NCI-H748 (cell line): ENCODE results near the gene ADA.

Experiments
- DNase-seq: peaks from one replicate; lab custom pipeline; 2025; ENCODE audit not compliant: unreplicated experiment; lab: John Stamatoyannopoulos, UW

Gene ADA

DNA sequence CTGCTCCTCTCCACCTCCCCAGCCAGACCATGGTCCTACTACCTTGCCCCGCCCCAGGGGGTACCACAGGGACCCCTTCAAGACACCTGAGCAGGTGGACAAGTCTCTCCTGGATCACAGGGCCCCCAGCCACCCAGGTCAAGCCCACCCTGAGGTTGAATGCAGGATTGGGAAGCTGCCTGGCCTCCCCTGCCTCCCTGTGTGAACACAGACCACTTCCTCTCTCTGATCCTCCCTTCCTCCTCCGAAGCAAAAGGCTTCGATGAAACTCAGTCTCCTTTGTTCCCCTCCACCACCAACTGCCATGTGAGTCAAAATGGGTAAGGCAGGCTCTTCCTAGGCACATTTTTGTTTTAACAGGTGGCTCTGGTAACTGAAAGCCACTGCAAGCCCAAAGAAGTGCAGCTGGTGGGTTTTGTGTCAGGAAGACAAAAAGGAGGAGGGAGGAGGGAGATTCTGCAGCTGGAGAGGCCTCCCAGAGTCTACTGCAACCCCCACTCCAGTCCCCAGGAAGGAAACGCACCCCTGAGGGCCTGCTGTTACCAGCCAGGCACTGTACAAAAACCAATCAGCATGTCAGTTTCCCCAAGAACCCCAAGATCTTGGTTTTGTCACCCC is 5.4 kb downstream of the ADA start:
- peak; percentile 7 for DNase-seq

- DNase-seq, result no peak
Observed at GRCh38 chr20:44644667-44645131, 6.8 kb downstream of the ADA start.

DNA sequence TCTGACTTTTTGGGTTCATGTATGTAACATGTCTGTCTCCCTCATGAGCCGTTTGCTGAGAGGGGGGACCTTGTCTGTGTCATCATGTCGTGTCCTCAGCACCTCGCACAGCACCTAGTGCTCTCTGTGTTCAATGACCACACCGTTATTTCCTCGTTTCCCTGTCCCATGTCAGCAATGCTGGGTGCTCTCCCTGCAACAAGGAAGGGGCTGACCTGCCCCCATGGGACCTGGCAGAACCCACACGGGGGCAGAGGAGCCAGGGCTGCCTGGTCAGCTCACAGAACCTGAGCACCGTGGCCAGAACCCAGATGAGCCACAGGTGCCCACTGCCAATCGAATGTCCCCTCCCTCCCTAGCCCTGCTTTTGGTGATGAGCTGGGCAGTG is 7.3 kb downstream of the ADA start:
- DNase-seq, result no peak

DNA sequence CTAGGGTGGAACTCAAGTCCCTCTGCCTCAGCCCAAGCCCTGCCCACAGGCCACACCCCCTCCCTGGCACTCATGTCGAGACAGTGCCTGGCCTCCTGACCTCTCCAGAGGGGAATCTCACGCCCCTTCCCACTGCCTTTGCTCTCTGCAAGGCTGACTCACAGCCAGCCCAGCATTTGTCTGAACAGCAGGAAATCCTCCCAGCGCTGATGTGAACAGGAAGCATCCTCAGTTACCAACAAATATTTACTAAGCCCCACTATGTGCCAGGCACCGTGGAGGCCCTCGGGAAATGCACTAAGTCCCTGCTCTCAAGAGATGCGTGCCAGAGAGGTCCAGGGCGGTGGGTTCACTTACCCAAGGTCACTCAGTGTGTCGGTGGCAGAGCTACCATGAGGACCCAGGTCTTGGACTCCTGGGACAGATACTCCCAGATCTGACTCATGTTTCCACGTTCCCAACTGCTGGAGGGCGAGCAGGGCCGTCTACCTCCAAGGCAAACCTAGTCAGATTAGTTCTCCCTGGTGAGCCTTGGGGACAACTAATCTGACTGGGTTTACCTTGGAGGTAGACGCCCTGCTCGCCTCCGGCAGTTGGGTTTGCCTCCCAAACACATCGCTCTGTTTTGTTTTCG is 7.8 kb downstream of the ADA start:
- DNase-seq, result no peak

- DNase-seq, result no peak
Observed at GRCh38 chr20:44643154-44643519, 8.4 kb downstream of the ADA start.

GRCh38 chr20:44642203-44643153 is 9.0 kb downstream of the ADA start:
- DNase-seq, result peak; percentile 34

- no peak for DNase-seq
Observed at GRCh38 chr20:44641325-44641724, 10.2 kb downstream of the ADA start.

GRCh38 chr20:44640522-44640921 is 11.0 kb downstream of the ADA start:
- DNase-seq, result no peak

GRCh38 chr20:44637522-44638372 is 13.8 kb downstream of the ADA start:
- DNase-seq, result no peak

GRCh38 chr20:44637042-44637441 is 14.5 kb downstream of the ADA start:
- no peak for DNase-seq

DNA sequence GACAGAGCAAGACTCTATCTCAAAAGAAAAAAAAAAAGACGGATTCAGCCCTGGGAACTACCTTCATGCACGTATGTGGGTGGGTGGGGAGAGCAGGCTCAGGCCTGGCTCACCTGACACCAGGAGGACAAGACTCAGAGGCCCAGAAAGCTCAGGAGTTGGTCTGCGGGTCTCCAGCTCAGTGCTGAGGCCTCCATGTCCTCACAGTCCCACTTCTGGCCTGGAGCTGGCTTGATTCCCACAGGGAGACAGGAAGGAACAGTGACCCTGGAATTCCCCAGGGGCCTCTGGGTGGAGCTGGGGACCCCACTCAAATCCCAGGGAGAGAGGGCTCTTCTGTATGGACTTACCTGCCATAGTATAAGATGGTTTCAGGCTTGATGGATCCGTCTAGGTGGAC is 15.6 kb downstream of the ADA start:
- no peak for DNase-seq

DNA sequence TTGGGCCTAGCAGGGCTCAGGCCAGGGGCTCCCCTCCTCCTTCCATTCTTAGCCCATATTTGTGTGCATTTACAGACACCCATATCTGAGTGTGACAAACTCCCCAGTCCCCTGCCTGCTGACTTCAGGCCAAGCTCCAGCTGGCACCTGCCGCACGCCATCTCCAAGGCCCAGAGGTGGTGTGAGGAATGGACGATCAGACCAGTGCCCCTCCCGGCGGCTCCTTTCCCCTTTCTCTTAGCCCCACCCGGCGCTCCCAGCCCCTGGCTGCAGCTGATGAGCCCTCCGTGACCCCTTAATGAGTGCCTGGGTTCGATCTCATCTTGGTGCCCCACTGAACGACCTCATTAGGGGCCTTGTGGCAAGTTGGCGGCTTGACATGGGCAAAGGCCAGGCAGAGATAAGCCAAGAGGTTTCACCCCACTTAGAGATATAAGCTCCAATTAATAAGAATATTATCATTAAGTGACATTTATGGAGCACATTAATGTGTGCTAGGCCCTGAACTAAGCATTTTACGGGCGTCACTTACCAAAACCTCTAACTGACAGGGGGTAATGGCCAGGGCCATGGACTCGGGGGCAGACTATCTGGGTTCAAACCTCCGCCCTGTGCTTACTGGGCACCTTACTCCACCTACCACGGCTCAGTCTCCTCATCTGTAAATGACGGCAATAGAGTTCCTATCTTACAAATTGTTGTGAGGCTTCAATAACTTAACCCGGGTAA is 17.5 kb downstream of the ADA start:
- no peak for DNase-seq

GRCh38 chr20:44633187-44633810 is 18.2 kb downstream of the ADA start:
- DNase-seq, result no peak

- no peak for DNase-seq
Observed at GRCh38 chr20:44632103-44632752, 19.3 kb downstream of the ADA start.

DNA sequence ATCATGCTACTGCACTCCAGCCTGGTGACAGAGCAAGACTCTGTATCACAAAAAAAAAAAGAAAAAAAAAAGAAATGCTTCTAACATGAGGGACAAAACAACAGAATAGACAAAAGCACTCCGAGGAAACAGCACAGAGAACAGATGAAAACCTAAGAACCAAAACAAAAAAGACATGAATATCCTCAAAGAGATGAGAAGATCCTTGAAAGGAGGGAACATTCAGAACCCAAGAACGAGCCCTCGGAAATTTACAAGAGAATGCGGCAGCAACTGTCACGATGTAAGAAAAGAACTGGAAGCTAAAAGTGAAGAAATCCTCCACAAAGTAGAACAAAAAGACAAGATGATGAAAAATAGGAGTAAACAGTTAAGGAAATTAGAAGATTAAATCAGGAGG is 21.2 kb downstream of the ADA start:
- no peak for DNase-seq

GRCh38 chr20:44629542-44629941 is 22.0 kb downstream of the ADA start:
- DNase-seq, result no peak

- no peak for DNase-seq
Observed at GRCh38 chr20:44629017-44629385, 22.5 kb downstream of the ADA start.

GRCh38 chr20:44627364-44628010 is 24.0 kb downstream of the ADA start:
- DNase-seq, result no peak

- no peak for DNase-seq
Observed at GRCh38 chr20:44626278-44626677, 25.2 kb downstream of the ADA start.
